CD4-positive, alpha-beta T cell treated with Interleukin-4 for 4 hours (primary cell): ENCODE data around the gene ACOXL.
"Not testable (repeated sequence)": the region's sequence is repeated elsewhere in the genome, so short reads cannot be mapped to it uniquely, and the experiment has no call there.

Source experiments
- DNase-seq: peaks from one replicate; pipeline ENCODE4 v3.0.0-alpha.2; 2020

ACOXL gene

DNA sequence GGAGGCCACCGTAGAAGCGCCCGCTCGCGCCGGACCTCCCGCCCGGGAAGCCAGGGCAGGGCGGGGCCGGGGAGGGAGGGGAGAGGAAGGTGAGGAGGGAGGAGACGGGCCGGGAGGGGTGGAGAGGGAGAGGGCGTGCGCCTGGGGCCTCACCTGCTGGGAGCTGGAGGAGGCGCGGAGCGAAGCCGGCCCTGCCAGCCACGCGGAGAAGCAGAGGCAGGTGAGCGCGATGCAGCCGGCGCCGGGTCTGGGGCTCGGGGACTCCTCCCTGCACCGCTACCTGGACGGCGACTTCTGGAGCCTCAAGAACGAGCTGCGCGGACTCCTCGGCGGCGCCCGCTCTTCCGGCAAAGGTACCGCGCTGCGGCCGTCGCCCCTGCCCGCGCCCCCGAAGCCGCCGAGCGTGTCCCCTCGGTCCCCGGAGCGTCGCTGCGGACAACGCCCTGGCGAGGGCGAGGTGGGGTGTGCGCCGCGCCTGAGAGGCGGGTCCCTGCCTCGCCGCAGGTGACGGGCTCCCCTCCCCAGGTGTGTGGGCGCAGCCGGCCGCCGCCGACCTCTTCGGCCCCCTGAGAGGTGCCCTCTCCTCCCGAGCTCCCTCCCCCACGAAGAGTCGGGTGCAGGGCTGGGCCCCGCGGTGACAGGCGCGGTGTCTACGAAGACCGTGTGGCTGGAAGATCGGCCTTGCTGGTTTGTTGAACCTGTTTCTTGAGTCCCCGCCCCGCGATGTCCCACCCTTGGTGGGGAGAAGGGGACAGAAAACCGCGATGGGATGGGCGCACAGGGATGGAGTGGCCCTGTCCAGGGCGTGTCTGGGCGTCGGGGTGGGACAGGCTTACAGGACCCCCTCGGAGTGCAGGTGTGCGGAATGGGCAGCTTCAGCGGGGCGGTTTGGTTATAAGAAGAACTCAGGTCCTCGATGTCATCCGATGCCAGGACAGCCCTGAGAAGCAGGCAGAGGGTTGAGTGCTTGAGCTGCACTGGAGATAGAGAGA, at the start of gene ACOXL:
Gene ACOXL (plus strand): TSS at position 152 of the 992 bp plus-strand sequence. CDS start 35,817 bp downstream, outside the sequence.
- DNase-seq = no peak

DNA sequence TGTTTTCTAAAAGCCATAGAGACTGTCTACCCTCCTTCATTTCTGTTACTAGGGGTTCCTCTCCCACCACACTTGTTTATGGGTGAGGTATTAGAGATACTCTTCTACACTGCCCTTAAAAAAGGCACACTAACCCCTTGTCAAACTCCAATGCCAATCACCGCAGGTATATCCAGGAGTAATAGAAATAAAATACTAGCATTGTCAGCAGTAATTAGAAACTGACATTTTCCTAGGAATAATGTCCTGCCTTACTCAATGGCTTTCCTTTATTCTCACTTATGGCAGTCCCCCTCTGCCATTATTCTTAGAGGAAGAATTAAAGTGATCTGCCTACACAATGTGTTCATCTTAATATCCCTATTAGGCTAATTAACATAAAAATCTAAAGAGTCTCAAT, 49.5 kb upstream of the ACOXL start:
- no peak for DNase-seq

DNA sequence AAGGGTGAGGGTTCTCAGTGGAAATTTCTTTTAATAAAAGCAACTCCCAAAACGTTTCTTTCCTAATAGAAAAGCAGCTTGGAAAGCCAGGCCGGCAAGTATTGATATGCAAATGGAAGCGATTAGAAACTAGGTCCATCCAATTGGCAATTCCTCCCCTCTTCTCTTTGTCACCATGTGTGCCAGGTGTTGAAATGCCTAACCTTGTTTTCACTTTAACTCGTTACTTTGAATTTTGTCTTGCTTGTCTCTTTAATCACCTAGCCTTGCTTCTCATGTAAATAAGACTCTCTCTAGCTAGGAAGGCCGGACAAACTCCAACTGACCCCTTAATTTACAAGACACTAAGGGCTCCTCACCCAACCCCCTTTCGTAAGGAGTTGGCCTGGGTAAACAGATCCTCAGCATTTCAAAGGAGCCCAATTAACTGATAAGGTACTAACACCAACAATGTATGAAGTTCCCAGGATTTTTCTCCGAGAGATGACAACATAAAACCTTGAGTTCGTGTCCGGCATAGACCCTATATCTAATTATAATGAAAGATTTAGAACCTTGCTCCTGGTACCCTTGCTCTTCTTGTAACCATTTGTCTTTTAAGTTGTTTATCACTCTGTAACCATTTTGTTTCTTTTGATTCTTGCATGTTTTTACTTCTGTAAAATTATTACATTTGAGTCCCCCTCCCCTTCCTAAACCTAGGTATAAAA, 44.4 kb upstream of the ACOXL start:
- not testable (repeated sequence) for DNase-seq

DNA sequence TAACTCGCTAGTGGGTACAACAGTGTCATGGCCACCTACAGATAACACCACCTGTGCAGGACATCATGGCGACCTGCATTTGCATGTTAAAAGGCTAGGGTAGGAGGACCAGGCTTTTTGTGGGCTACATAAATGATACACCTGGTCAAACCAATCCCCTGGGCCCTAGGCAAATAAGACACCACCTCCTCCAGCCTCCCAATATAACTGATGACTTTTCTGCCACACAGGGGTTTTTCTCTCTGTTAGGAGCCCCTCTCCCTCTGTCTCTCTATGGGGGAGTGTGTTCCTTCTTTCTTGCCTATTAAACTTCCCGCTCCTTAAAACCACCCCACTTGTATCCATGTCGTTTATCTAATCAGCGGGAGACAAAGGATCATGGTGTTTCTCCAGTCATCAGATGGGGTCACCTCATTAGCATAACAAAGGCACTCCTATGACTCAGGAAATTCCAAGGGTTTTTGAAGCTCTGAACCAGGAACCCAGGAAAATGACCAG, 43.7 kb upstream of the ACOXL start:
- no peak for DNase-seq

DNA sequence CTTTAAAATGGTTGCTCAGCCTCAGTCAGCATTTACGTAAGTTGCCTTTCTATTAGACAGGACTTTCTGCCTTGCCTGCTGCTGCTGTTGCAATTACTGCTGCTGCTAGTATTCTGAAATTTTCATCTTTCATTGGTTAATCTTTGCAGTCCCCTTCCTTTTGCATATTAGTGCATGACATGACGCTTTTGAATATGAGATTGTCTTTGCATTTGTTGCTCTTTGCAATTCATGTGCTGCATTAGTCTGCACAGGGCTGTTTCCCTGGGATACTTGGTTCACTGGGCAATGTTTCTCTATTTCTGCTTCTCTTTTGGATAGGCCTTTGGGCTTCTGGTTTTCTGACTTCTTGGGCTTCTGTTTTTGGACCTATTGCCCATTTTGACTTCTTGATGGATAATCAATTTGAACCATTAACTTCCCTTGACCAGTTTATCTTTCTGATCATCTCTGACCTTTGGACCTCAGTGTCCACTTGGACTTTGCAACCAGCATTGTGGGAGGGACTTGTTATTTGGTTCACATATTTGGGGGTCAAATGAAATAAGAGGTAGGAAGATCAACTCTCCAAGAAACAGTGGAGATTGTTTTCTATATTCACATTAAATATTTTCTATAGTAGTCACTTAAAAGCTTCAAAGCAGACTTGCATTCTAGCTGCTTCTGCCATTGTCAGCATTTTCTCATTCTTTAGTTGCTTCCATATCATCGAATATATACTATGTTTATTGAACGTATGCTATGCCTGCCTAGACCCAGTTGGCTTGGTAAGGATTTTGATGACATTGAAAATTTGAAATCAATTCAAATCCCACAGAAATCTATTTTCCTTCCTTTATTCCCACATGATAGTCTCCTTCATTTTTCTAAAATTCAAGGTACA, 42.0 kb upstream of the ACOXL start:
- no peak for DNase-seq

DNA sequence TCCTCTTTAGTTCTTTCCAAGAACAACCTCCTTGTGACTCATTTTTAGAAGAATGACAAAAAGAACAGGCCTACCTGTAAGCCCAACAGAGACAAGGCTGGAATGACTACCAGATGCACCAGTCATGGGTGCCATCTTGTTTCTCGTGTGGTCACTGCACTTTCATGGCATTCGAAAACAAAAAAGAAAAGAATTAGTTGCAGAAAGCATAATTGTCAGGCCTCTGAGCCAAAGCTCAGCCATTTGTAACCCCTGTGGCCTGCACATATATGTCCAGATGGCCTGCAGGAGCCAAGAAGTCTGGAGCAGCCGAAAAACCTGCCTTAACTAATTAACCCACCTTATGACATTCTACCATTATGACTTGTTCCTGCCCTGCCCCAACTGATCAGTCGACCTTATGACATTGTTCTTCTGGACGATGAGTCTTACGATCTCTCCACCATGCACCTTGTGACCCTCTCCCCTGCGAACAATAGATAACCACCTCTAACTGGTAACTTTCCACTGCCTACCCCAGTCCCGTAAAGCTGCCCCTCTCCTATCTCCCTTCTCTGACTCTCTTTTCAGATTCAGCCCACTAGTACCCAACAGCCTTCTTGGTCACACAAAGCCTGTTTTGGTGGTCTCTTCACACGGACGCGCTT, 40.6 kb upstream of the ACOXL start:
- DNase-seq = no peak

DNA sequence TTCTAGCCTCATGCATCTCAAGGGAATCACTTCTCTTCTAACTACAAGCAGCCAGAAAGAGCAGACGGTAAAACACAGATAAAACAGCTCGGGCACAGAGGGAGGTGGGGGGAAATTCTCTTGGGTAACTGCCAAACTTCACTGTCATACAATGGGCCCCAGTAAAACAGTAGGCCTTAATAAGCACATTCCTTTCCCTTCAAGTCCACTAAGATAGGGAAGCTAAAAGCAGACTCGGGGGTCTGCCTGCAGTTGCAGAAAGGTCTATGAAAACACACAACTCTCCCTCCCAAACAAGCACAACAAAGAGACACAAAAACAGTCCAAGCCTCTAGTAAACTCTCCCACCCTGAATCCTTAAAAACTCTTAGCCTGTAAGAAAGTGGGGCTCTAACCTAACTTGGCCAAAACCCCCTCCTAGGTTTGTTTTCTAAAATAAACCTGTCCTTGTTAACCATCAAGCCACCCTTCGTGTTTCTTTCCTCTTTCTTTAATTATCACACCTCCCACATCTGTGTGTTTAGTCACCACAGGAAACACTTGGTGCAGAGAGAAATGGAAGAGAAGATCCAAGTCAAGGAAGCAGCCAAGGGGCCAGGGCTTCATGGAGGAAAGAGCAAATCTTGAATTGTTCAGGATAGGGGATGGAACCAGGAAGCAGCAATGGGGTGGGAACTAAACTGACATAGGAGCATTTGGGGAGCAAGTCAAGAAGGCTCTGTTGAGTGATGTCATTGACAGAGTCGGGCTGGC, 37.1 kb upstream of the ACOXL start:
- DNase-seq = not testable (repeated sequence)

DNA sequence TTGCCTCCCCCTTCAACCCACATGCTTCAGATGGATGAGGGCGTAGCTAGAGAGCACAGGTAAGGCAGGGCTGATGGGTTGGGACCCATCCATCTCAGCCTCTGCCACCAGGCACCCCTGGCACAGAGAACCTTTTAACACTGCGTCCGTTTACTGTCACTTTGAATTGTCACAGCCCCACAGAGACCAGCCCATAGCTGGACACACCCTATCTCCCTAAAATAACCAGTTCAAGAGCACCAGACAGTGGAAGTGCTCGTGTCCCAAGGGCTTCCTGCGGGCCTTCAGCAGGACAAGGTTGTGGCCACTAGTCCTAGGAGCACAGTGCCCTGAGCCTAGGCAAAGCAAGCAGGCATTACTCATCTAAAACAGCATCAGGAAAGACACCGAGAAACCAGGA, 34.1 kb upstream of the ACOXL start:
- DNase-seq = not testable (repeated sequence)

DNA sequence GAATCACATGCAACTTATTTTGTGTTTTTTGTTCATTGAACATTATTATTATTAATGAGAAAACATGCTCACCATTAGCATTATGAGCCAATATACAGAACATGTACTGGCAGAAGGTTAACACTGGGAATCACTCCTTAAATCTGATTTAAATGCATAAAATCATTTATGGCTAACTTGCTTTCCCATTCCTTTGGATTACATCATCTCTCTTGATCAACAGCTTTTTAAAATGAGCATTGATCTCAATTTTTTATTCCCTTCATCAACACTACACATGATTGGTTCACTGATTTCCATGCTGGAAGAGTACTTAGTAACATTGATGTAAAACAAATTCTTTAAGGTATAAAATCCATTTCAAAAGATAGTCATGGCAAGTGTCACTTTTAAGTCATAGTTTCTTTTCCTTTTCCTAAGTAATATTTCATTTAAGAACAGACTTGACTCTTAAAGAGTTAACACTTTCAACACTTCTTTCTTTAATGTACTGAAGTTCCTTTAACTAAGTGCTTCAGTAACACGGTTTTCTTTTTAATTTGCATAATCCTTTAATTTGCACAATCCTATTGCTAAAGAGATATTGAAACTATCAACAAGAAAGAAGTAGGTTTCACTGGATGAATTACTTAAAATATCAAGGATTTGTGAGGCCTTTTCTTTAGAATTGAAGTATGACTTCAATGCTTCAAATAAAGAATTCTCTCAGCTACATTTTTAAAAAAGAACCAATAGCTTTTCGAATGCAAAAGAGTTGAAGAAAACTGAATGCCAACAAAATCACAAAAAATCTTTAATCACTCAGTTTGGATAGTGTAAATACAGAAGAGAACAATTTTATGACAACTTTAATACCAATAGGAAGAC, 29.6 kb upstream of the ACOXL start:
- no peak for DNase-seq

DNA sequence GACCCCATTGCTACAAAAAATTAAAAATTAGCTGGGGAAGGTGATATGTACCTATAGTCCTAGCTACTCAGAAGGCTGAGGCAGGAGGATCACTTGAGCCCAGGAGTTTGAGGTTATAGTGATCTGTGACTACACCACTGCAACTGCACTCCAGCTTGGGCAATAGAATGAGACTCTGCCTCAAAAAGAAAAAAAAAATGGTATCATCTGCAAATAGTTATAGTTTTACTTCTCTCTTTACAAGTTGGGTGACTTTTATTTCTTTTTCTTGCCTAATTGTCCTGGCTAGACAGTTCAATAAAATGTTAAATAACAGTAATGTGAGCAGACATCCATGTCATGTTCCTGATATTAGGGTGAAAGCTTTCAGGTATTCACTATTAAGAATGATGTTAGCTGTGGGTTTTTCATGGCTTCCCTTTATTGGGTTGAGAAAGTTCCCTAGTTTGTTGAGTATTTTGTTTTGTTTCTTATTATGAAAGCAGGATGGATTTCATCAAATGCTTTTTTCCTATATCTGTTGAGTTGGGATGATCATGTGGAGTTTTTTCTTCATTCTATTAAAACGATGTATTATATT, 24.9 kb upstream of the ACOXL start:
- no peak for DNase-seq

DNA sequence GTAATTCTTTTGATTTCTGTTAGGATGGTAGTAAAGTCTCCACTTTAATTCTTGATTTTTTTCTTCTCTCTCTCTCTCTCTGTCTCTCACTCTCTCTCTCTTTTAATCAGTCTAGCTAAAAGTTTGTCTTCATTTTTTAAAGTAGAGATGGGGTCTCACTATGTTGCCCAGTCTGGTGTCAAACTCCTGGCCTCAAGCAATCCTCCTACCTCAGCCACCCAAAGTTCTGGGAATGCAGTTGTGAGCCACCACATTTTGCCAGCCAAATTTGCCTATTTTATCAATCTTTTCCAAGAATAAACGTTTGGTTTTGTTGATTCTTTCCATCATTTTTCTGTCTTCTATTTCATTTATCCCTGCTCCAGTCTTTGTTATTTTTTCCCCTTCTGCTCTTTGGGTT, 23.9 kb upstream of the ACOXL start:
- no peak for DNase-seq

DNA sequence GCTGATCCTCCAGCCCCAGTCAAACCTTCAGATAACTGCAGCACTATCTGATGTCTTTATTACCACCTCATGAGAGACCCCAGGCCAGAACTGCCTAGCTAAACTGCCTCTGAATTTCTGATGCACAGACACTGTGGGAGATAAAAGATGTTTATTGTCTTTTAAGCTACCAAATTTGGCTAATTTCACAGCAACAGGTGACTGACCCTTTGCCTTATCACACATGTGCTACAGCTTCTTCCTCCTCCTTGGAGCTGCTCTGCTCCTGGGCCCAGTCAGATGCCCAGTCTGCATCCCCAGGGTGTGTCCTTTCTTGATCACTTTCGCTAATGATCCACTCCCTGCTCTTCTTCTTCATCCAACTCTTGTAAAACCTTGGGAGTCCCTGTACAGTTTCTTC, 19.6 kb upstream of the ACOXL start:
- no peak for DNase-seq

DNA sequence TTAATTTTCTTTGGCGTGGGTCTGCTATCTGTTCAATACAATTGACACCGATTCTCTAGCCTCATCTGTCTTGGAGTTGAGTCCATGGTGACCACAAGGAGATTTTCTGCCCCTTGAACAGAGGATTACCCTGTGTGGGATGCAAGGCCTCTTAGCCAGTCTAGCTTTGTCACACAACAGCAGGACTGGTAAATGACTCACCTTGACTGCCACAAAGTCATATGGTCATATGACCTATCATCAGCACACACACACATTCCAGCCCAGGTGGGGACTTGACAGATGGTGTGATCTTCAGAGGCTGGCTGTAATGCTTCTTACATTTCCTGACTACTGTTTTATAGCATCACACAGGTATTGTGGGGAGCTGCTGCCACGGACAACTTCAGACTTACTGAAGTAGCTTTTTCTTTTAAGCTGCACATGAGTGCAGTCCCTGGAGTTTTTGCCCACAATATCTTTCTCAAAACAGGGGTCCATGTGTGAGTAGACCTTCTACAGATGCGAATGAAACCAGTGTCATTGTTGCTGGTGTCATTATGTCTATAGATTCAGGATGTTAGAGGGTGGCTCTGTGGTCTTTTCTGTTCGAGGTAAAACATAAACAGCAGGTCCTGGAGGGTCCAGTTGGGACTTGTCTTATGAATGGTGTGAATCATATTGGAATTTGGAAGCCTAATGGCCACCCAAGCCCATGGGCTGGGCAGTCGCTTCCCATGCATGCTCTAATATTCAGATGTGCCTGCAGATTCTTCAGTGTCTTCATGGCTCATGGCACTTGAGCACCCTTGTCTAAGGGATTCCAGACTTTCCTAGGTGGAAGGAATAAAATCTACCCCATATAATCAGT, 18.6 kb upstream of the ACOXL start:
- DNase-seq = no peak

DNA sequence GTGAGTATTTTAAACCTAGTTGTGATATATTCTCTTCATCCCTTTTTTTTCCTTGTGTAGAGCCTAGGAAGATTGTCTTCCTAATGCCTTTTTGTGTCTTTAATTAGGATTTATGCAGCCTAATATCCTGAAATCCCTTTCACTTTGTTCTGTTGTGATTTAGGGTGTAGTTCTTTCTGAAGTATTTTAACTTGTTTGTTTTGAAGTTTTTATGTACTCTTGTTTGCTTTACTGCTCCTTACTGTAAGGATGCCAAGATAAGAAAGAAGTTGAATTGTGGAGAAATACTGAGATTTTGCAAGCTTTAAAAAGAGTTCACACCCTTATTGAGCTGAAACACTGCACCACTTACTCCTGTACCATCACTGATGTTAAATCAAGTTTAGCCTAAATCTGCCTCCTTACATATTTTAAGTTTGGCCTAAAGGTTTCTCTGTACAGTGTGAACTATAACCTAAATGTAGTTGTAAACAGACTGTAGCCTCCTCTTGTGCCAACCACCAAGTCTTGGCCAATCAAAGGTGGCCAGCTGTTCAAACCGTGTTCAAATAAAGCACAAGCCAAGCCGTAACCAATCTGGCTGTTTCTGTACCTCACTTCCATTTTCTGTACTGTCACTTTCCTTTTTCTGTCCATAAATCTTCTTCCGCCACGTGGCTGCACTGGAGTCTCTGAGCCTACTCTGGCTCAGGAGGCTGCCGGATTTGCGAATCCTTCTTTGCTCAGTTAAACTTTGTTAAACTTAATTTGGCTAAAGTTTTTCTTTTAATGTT, 17.7 kb upstream of the ACOXL start:
- DNase-seq = no peak

DNA sequence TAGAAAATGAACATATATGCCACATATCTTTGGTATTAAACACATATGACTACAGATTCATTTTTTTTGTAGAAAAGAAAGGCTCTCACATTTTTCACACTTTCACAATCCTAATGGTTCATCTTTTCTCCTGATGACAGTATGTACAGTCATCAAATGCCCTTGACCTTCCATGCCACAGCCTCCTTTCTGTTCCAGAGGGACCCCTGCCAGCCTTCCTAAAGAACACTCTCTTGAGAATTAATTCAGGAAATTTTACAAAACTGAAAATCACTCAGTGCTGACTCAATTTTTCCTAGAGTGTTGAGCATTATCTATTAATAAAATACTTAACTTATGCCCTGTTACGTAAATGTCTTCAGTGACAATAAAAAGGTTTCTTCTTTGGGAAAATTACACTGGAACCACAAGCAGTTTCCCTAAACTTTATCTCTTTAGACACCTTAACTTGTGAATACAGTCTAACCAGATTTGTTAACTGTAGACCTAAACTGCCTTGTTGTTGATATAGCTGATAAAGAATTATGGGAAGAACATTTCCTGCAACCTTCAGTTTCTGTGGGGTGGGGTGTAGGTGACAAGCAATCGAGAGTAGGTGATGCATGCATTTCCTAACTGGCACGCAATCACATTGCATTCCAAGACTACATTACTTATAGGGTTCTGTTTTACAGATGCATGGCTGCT, 15.3 kb upstream of the ACOXL start:
- no peak for DNase-seq

DNA sequence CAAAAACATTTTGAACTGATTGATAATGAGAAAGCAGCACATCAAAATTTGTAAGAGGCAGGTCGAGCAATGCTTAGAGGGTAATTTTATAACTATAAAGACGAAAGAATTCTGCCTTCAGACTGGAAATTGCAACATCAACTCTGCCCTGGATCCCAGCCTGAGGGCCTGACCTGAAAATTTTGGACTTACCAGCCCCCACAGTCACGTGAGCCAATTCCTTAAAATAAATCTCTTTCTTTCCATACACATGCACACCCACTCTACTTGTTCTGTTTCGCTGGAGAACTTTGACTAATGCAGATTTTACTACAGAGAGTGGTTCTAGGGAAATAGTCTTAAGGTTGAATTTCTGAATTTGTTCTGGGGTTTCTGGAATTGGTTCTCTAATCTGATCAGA, 14.6 kb upstream of the ACOXL start:
- DNase-seq = no peak

DNA sequence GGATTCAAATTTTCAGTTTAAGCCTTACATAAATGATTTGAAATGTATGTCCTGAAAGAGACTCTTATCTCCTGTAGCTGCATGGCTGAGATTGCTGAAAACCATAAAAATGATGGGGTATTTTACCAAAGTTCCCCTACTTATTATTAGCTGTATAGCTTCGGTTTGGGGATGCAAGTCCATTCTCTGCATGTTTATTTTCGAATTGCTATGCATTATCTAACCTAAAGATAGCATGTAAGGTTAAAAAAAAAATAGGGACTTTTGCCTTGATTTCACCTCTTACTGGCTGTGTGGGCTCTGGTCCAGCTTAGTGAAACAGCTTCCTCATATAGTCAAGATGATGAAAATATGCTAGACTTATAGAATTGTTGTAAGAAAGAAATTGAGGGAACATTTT, 14.0 kb upstream of the ACOXL start:
- DNase-seq = no peak

DNA sequence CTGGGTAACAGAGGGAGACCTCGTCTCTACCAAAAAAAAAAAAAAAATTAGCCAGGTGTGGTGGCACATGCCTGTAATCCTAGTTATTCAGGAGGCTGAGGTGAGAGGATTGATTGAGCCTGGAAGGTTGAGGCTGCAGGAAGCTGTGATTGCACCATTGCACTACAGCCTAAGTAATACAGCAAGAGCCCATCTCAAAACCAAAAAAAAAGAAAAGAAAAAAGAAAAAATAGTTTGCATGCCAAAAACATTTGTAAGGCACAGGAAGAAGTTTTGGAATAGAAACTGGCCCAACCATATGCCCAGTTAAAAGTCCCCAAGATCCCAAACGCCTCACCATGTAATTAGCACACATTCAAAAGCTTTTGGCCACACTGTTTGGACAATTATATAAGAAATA, 13.4 kb upstream of the ACOXL start:
- DNase-seq = no peak
